GM21360 (cell line): ENCODE measurements around the gene CDK5RAP1.

ENCODE experiments used
- ATAC-seq: cut with Tn5 transposase; IDR thresholded peaks from one replicate; pipeline ENCODE4 v1.9.1; 2021; ENCODE audit warnings: mild to moderate bottlenecking, moderate library complexity; ENCODE audit not compliant: unreplicated experiment

Gene CDK5RAP1

GRCh38 chr20:33387177-33387576 lies 14.1 kb downstream of the CDK5RAP1 start:
- ATAC-seq: no peak

GRCh38 chr20:33386673-33387072 lies 14.6 kb downstream of the CDK5RAP1 start:
- ATAC-seq: no peak

- no peak for ATAC-seq
Measured at GRCh38 chr20:33377366-33377765, 24.0 kb downstream of the CDK5RAP1 start.

- ATAC-seq: no peak
Measured at GRCh38 chr20:33373735-33374605, 27.3 kb downstream of the CDK5RAP1 start.

GRCh38 chr20:33372993-33373441 lies 28.3 kb downstream of the CDK5RAP1 start:
- ATAC-seq: no peak

- ATAC-seq: no peak
Measured at GRCh38 chr20:33370291-33370690, 31.0 kb downstream of the CDK5RAP1 start.

GRCh38 chr20:33362898-33363297 lies 38.4 kb downstream of the CDK5RAP1 start:
- no peak for ATAC-seq

- ATAC-seq: no peak
Measured at GRCh38 chr20:33359399-33360261, 41.7 kb downstream of the CDK5RAP1 start.

- no peak for ATAC-seq
Measured at GRCh38 chr20:33353013-33353402, 48.3 kb downstream of the CDK5RAP1 start.

- no peak for ATAC-seq
Measured at GRCh38 chr20:33352258-33353012, 48.9 kb downstream of the CDK5RAP1 start.

- no peak for ATAC-seq
Measured at GRCh38 chr20:33351696-33352095, 49.6 kb downstream of the CDK5RAP1 start.

GRCh38 chr20:33349493-33349892 lies 51.8 kb downstream of the CDK5RAP1 start:
- no peak for ATAC-seq

GRCh38 chr20:33348136-33348937 lies 53.0 kb downstream of the CDK5RAP1 start:
- ATAC-seq: no peak

- ATAC-seq: no peak
Measured at GRCh38 chr20:33345342-33345741, 56.0 kb downstream of the CDK5RAP1 start.

- no peak for ATAC-seq
Measured at GRCh38 chr20:33343521-33343920, 57.8 kb downstream of the CDK5RAP1 start.

- ATAC-seq: no peak
Measured at GRCh38 chr20:33339515-33340058, 61.7 kb downstream of the CDK5RAP1 start.

GRCh38 chr20:33338467-33339258 lies 62.7 kb downstream of the CDK5RAP1 start:
- ATAC-seq: no peak

GRCh38 chr20:33337531-33338165 lies 63.7 kb downstream of the CDK5RAP1 start:
- ATAC-seq: no peak

GRCh38 chr20:33337119-33337518 lies 64.2 kb downstream of the CDK5RAP1 start:
- no peak for ATAC-seq
